K562 (cell line): ENCODE results near the gene SUV39H2. TPM values are rescaled to one million over a fixed set of nuclear protein-coding genes. Genes with fewer than 3 reads are reported as not detected.

Source experiments
- CEBPB ChIP-seq: fragments of 450-650 bp; IDR thresholded peaks from 2 replicates; pipeline ENCODE4 v1.6.1; 2016; ENCODE audit warnings: missing genetic modification characterization, missing compliant biosample characterization
- CTBP1 ChIP-seq: fragments of 450-650 bp; IDR thresholded peaks from 2 replicates; pipeline ENCODE4 v1.6.1; 2016; ENCODE audit warnings: borderline replicate concordance
- DMBX1 ChIP-seq: fragments of 250-450 bp; sonication (Bioruptor Pico); IDR thresholded peaks from 2 replicates; pipeline ENCODE4 v1.8.0; 2022; ENCODE audit warnings: inconsistent platforms, mild to moderate bottlenecking, moderate library complexity, borderline replicate concordance
- FIP1L1 ChIP-seq: fragments of 200-400 bp; formaldehyde crosslinking; IDR thresholded peaks from 2 replicates; pipeline ENCODE4 v1.6.1; 2018; ENCODE audit warnings: mild to moderate bottlenecking, low read depth, low read length; ENCODE audit not compliant: poor library complexity, severe bottlenecking
- GTF3C2 ChIP-seq: IDR thresholded peaks from 3 replicates; pipeline ENCODE4 v1.6.1; 2011; ENCODE audit warnings: borderline replicate concordance, mild to moderate bottlenecking, moderate library complexity; ENCODE audit not compliant: insufficient read length; ENCODE audit errors: extremely low read depth
- NCOA2 ChIP-seq, 2 experiments: fragments of 450-650 bp; IDR thresholded peaks; 2 replicates each; pipeline ENCODE4 v1.6.1; 2018; ENCODE audit warnings: mild to moderate bottlenecking in 2 of 2, moderate library complexity in 1 of 2; ENCODE audit not compliant: partially characterized antibody in 2 of 2
- POLR2G ChIP-seq: fragments of 200-400 bp; formaldehyde crosslinking; IDR thresholded peaks from 2 replicates; pipeline ENCODE4 v1.6.1; 2017; ENCODE audit warnings: low read depth, mild to moderate bottlenecking, antibody characterized with exemption, low read length, moderate library complexity
- PURB ChIP-seq: sonication (generic); formaldehyde crosslinking; IDR thresholded peaks from 2 replicates; pipeline ENCODE4 v1.9.0; 2021; ENCODE audit warnings: low read depth, mild to moderate bottlenecking, missing genetic modification reagents
- RBBP5 ChIP-seq: fragments of 200-600 bp; sonication (generic); IDR thresholded peaks from 2 replicates; pipeline ENCODE4 v1.6.1; 2012; ENCODE audit warnings: borderline replicate concordance, mild to moderate bottlenecking, low read length, control low read depth, inconsistent platforms; ENCODE audit not compliant: insufficient read depth, poor library complexity, severe bottlenecking
- TCF7L2 ChIP-seq: fragments of 150-350 bp; IDR thresholded peaks from 2 replicates; pipeline ENCODE4 v1.6.1; 2016; ENCODE audit warnings: low read depth, mild to moderate bottlenecking, low read length, moderate library complexity
- TRIM24 ChIP-seq, 2 experiments: fragments of 450-650 bp; IDR thresholded peaks; 2 replicates each; pipeline ENCODE4 v1.6.1; 2016
- WHSC1 ChIP-seq: IDR thresholded peaks from one replicate; pipeline ENCODE4 v1.6.1; 2012; ENCODE audit warnings: low read length, control low read depth, inconsistent platforms
- ZBTB1 ChIP-seq: sonication (generic); formaldehyde crosslinking; IDR thresholded peaks from 2 replicates; pipeline ENCODE4 v1.8.1; 2023; ENCODE audit warnings: missing genetic modification reagents, low read depth, mild to moderate bottlenecking, borderline replicate concordance
- ZBTB7A ChIP-seq: IDR thresholded peaks from 2 replicates; pipeline ENCODE4 v1.6.1; 2011; ENCODE audit warnings: low read depth, mild to moderate bottlenecking, low read length, moderate library complexity, borderline replicate concordance; ENCODE audit not compliant: control insufficient read depth
- ZC3H4 ChIP-seq: sonication (generic); formaldehyde crosslinking; IDR thresholded peaks from 2 replicates; pipeline ENCODE4 v1.9.0; 2021; ENCODE audit warnings: missing genetic modification reagents, borderline replicate concordance
- ZFP91 ChIP-seq: sonication (generic); formaldehyde crosslinking; IDR thresholded peaks from 2 replicates; pipeline ENCODE4 v1.8.0; 2022; ENCODE audit warnings: mild to moderate bottlenecking, missing genetic modification reagents
- ZFX ChIP-seq: sonication (generic); formaldehyde crosslinking; IDR thresholded peaks from 2 replicates; pipeline ENCODE4 v1.8.0; 2022; ENCODE audit warnings: mild to moderate bottlenecking, missing genetic modification reagents, moderate library complexity
- ZNF830 ChIP-seq: fragments of 250-450 bp; sonication (Bioruptor Pico); IDR thresholded peaks from 2 replicates; pipeline ENCODE4 v1.5.0; 2021; ENCODE audit warnings: mild to moderate bottlenecking
- ZSCAN29 ChIP-seq: fragments of 450-650 bp; IDR thresholded peaks from 2 replicates; pipeline ENCODE4 v1.6.1; 2017
- polyA plus RNA-seq, 8 experiments: library from polyadenylated mRNA; depleted of rRNA in 4 of 8; stranded (reverse) in 5 of 8; unstranded in 3 of 8; fragments of >200 nt; fragmentation: Nextera tagmentation in 2 of 8; fragmentation: Illumina TruSeq in 1 of 8; extraction: Ambion mirVana in 2 of 8; extraction: Trizol in 1 of 8; gene quantifications; 2 replicates each; pipeline versions ENCODE4 v1.2.1 to v1.2.3, GENCODE V29; 2011 to 2014; ENCODE audit warnings: inconsistent platforms in 1 of 8, missing spikeins in 1 of 8
- total RNA-seq, 7 experiments: library from RNA; depleted of rRNA in 6 of 7; stranded (reverse); fragments of >200 nt in 6 of 7; fragmentation: Illumina TruSeq in 2 of 7; extraction: Trizol in 2 of 7; gene quantifications; 2 replicates each; pipeline versions ENCODE4 v1.2.1 to v1.2.3, GENCODE V29; 2011 to 2021; ENCODE audit warnings: low replicate concordance in 1 of 7
- TF ChIP-seq, protein P1 (sequence below): fragments of 450-650 bp; formaldehyde crosslinking; IDR thresholded peaks from 2 replicates; pipeline ENCODE4 v1.4.0; 2020; ENCODE audit warnings: mild to moderate bottlenecking, moderate library complexity
- TF ChIP-seq, protein P2 (sequence below), 2 experiments: fragments of 450-650 bp in 1 of 2; sonication (generic) in 1 of 2; formaldehyde crosslinking; conservative IDR thresholded peaks; 2 replicates each; pipeline versions ENCODE4 v1.4.0 to v1.8.1; 2020 to 2022; ENCODE audit warnings: mild to moderate bottlenecking in 1 of 2, missing genetic modification reagents in 1 of 2

SUV39H2 gene
- total and polyA plus RNA-seq, 9 of the 15 experiments (the other 6 are each of a cell fraction or from before 2014, with no cell fraction given): 24.1 to 54.3 (median 41.3) TPM

DNA sequence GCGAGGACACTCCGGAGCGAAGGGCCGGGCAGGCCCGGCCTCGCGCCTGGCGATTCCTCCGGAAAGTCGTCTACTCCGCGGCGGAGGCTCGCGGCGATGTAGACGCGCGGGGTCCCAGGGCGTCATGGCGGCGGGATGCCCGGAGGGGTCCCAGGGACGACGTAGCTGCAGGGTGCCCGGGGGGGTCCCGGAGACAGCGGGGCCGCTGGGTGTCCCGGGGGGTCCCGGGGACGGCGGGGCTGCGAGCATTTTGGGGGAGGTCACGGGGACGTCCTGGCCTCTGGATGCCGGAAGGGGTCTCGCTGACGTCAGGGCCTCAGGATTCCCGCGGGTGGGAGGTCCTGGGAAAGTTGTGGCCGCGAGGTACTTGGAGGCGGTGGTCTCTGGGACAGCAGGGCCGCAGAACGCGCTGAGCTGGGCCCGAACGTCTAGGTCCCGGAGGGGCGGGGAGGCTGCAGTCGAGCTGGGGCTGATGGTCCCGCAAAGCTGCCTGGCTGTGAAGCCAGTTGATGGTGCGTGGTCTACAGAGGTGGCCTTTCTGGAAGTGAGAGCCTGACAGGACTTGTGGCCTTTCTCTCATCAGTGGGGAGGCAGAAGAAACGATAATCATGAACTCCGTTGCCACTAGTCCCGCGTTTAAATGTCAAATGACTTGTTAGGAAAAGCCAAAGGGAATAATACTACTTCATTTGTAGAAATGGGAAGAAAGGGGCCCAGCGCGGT, 39.9 kb upstream of the SUV39H2 start (continued):
- TF ChIP-seq, protein P1, sequence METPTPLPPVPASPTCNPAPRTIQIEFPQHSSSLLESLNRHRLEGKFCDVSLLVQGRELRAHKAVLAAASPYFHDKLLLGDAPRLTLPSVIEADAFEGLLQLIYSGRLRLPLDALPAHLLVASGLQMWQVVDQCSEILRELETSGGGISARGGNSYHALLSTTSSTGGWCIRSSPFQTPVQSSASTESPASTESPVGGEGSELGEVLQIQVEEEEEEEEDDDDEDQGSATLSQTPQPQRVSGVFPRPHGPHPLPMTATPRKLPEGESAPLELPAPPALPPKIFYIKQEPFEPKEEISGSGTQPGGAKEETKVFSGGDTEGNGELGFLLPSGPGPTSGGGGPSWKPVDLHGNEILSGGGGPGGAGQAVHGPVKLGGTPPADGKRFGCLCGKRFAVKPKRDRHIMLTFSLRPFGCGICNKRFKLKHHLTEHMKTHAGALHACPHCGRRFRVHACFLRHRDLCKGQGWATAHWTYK: 0 out of 2 replicates have a peak, but pooled peaks have one; percentile 13
- TF ChIP-seq FIP1L1 (peak; percentile 42), NCOA2 (IDR thresholded peaks at IDR 0.05; ENCODE audit: partially characterized antibody in 2 of 2) (no peak), ZBTB1 (0 out of 2 replicates have a peak, but pooled peaks have one; percentile 72), ZFX (CRISPR knock-in tag) (peak; percentile 57; the same call in 1 of the 2 replicates), DMBX1 (no peak), ZBTB7A (no peak), ZNF830 (no peak), TCF7L2 (no peak), PURB (no peak), CTBP1 (no peak), ZFP91 (no peak), POLR2G (no peak), RBBP5 (peak; percentile 85), GTF3C2 (no peak), WHSC1 (no peak), TRIM24 (IDR thresholded peaks at IDR 0.05) (no peak), ZSCAN29 (peak; percentile 5; the same call in 1 of the 2 replicates), CEBPB (tag) (no peak), ZC3H4 (CRISPR knock-in tag) (no peak)
- TF ChIP-seq, protein P2, sequence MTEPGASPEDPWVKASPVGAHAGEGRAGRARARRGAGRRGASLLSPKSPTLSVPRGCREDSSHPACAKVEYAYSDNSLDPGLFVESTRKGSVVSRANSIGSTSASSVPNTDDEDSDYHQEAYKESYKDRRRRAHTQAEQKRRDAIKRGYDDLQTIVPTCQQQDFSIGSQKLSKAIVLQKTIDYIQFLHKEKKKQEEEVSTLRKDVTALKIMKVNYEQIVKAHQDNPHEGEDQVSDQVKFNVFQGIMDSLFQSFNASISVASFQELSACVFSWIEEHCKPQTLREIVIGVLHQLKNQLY (CRISPR knock-in tag; conservative IDR thresholded peaks at IDR 0.05): no peak
